GM23248 (cell line): ENCODE data around the gene ZNF575. TPM values are rescaled to one million over a fixed set of nuclear protein-coding genes. Genes with fewer than 3 reads are reported as not detected.
"Not testable (repeated sequence)": the region's sequence is repeated elsewhere in the genome, so short reads cannot be mapped to it uniquely, and the experiment has no call there.

Experiments used
- DNase-seq: peaks from one replicate; pipeline ENCODE4 v3.0.0-alpha.2; 2015
- H2AFZ ChIP-seq: fragments of 200-600 bp; sonication (generic); 2 replicates; pipeline ENCODE4 v1.6.1; 2016; ENCODE audit warnings: antibody characterized with exemption
- H3F3A ChIP-seq: fragments of 200-600 bp; sonication (generic); 2 replicates; pipeline ENCODE4 v1.6.1; 2016; ENCODE audit warnings: mild to moderate bottlenecking, antibody characterized with exemption, mixed run types; ENCODE audit not compliant: insufficient read depth
- H3K27ac ChIP-seq: fragments of 200-600 bp; sonication (generic); 2 replicates; pipeline ENCODE4 v1.5.1; 2016; ENCODE audit warnings: mild to moderate bottlenecking
- H3K27me3 ChIP-seq: fragments of 200-600 bp; sonication (generic); replicated peaks from 2 replicates; pipeline ENCODE4 v1.6.1; 2016; ENCODE audit warnings: mild to moderate bottlenecking; ENCODE audit not compliant: insufficient read depth
- H3K36me3 ChIP-seq: fragments of 200-600 bp; sonication (generic); 2 replicates; pipeline ENCODE4 v1.6.1; 2016; ENCODE audit warnings: low read depth, mild to moderate bottlenecking
- H3K4me1 ChIP-seq: fragments of 200-600 bp; sonication (generic); 2 replicates; pipeline ENCODE4 v1.6.1; 2016; ENCODE audit warnings: mild to moderate bottlenecking; ENCODE audit not compliant: insufficient read depth
- H3K4me2 ChIP-seq: fragments of 200-600 bp; sonication (generic); one replicate; pipeline ENCODE4 v1.6.1; 2016; ENCODE audit warnings: mild to moderate bottlenecking; ENCODE audit not compliant: unreplicated experiment
- H3K4me3 ChIP-seq: fragments of 200-600 bp; sonication (generic); 2 replicates; pipeline ENCODE4 v1.5.1; 2016; ENCODE audit warnings: mild to moderate bottlenecking
- H3K79me2 ChIP-seq: fragments of 200-600 bp; sonication (generic); 2 replicates; pipeline ENCODE4 v1.6.1; 2016; ENCODE audit warnings: mild to moderate bottlenecking; ENCODE audit not compliant: insufficient read depth
- H3K9ac ChIP-seq: fragments of 200-600 bp; sonication (generic); 2 replicates; pipeline ENCODE4 v1.6.1; 2016; ENCODE audit warnings: mild to moderate bottlenecking
- H3K9me2 ChIP-seq: fragments of 200-600 bp; sonication (generic); 2 replicates; pipeline ENCODE4 v1.6.1; 2016; ENCODE audit warnings: mixed run types, mild to moderate bottlenecking, moderate library complexity; ENCODE audit not compliant: insufficient read depth
- H3K9me3 ChIP-seq: fragments of 200-600 bp; sonication (generic); one replicate; pipeline ENCODE4 v1.6.1; 2017; ENCODE audit warnings: low read depth
- H4K20me1 ChIP-seq: fragments of 200-600 bp; sonication (generic); 2 replicates; pipeline ENCODE4 v1.6.0; 2016; ENCODE audit not compliant: insufficient read depth
- EZH2 ChIP-seq: fragments of 200-600 bp; sonication (generic); IDR thresholded peaks from 2 replicates; pipeline ENCODE4 v1.6.1; 2018; ENCODE audit warnings: antibody characterized with exemption, mild to moderate bottlenecking; ENCODE audit not compliant: insufficient read depth, poor library complexity, severe bottlenecking
- EZH2phosphoT487 ChIP-seq: fragments of 200-600 bp; sonication (generic); IDR thresholded peaks from 2 replicates; pipeline ENCODE4 v1.6.1; 2018; ENCODE audit warnings: antibody characterized with exemption, moderate library complexity, mild to moderate bottlenecking, low read depth; ENCODE audit not compliant: insufficient read depth
- WGBS, 2 experiments: methylation state at CpG; one replicate each; pipeline ENCODE4 v1.1.6; 2015 to 2017; ENCODE audit warnings: low lambda C conversion rate in 2 of 2, low coverage in 1 of 2; ENCODE audit errors: missing lambda C conversion rate in 2 of 2; 5-methylcytosine and 5-hydroxymethylcytosine counted together
- in situ Hi-C: fragments of 300-500 bp; cut with MboI; formaldehyde crosslinking; loops from 2 replicates; pipeline ENCODE4 v1.15.0; 2020
- polyA plus RNA-seq: library from polyadenylated mRNA; unstranded; fragments of >200 nt; fragmentation: Nextera tagmentation; extraction: Ambion mirVana; gene quantifications from 2 replicates; pipeline ENCODE4 v1.2.1, GENCODE V29; 2016
- total RNA-seq: library from RNA; depleted of rRNA; stranded (reverse); fragments of >200 nt; shearing (Covaris generic); gene quantifications from 2 replicates; pipeline ENCODE4 v1.2.3, GENCODE V29; 2014

ZNF575 gene
- total and polyA plus RNA-seq, 2 experiments from 2014 or later = 0.22 to 3.1 TPM

DNA sequence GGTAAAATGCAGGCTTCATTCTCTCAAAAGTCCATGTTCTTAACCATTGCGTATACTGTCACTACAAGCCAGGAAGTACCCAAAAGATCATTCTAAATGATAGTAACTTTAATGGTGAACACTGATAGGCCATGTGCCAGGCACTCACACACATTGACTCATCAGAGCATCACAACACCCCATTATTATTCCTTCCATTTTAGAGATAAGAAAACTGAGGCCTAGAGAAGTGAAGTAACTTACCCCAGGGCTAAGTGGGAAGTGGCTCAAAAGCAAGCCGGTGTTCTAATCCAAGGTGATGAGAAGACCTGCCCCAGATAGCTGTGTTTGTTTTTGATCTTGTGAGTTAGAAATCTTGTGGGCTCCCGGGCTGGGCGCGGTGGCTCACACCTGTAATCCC is 27.0 kb upstream of the ZNF575 start:
- no peak for TF ChIP-seq EZH2
- no peak for TF ChIP-seq EZH2phosphoT487
- peaks cover 24% of the 10 kb centered on the region; the same call in 1 of the 2 replicates for H3K36me3 ChIP-seq
- H3K27ac ChIP-seq = no peak overlapping the region
- H3K4me1 ChIP-seq = no peaks in the 10 kb centered on the region
- H3K27me3 ChIP-seq = no peaks in the 10 kb centered on the region
- no peak overlapping the region for H2AFZ ChIP-seq
- in situ Hi-C loops = no loop called here
- H3F3A ChIP-seq = peaks cover 22% of the 10 kb centered on the region
- H4K20me1 ChIP-seq = no peaks in the 10 kb centered on the region
- H3K9ac ChIP-seq = no peak overlapping the region
- no peaks in the 10 kb centered on the region for H3K79me2 ChIP-seq
- H3K9me3 ChIP-seq = no peaks in the 10 kb centered on the region
- no peak for DNase-seq
- no peaks in the 10 kb centered on the region for H3K9me2 ChIP-seq
- no peak overlapping the region for H3K4me2 ChIP-seq
- no peak overlapping the region for H3K4me3 ChIP-seq
- 98% methylated on average over 5 of the region's 5 CpGs for WGBS, 2 experiments

DNA sequence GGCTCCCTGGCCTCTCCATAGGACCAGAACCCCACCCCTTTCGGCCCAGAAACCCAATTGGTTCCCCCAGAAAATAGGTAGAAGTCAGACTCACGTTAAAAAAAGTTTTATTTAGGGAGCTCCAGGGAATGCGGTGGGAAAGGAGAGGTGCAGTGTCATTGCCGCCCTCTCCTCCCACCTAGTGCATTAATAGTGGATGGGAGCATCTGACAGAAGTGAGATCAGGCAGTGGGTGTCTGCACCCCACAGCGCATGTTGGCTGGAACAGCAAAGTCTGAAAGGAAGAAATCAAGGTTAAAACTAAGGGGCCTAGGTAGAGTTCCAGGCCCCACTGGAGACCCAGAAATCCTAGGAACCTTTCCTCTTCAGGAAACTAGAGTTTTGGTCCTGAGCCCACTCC is 26.4 kb upstream of the ZNF575 start:
- Histone ChIP-seq H3K9me2 (no peaks in the 10 kb centered on the region), H3K4me3 (no peak overlapping the region), H3K79me2 (no peaks in the 10 kb centered on the region), H3K9ac (no peak overlapping the region), H3K27ac (no peak overlapping the region), H3K36me3 (peaks cover 28% of the 10 kb centered on the region; the same call in 1 of the 2 replicates), H3K9me3 (no peaks in the 10 kb centered on the region), H3K4me2 (no peak overlapping the region), H3K27me3 (no peaks in the 10 kb centered on the region), H3F3A (peaks cover 22% of the 10 kb centered on the region), H4K20me1 (no peaks in the 10 kb centered on the region), H2AFZ (no peak overlapping the region), H3K4me1 (no peaks in the 10 kb centered on the region)
- WGBS, 2 experiments = 75 to 88% methylated on average over 5 of the region's 5 CpGs
- TF ChIP-seq EZH2 = no peak
- TF ChIP-seq EZH2phosphoT487 = no peak
- in situ Hi-C loops = no loop called here
- DNase-seq = no peak

DNA sequence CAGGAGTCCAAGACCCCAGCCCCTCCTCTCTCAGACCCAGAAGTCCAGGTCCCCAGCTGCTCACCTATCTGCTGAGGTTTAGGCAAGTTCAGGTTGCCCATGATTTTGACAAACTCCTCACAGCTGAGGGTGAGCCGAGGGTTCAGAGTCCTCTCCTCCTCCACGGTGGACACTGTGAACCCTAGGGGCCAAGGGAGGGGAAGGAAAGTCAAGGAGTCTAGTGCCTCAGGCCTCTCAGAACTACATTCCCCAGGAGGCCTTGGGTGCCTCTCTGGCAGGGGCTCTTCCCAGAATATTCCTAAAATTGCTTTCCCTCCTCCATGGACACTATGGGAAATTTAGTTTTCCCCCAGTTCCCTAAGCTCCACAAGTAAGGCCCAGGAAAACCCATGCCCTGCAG is 25.1 kb upstream of the ZNF575 start:
- no peak overlapping the region for H2AFZ ChIP-seq
- H3K27ac ChIP-seq = no peak overlapping the region
- H3K79me2 ChIP-seq = no peaks in the 10 kb centered on the region
- H3K9ac ChIP-seq = no peak overlapping the region
- H3K9me2 ChIP-seq = no peaks in the 10 kb centered on the region
- no peak overlapping the region for H3K4me2 ChIP-seq
- in situ Hi-C loops = no loop called here
- peaks cover 22% of the 10 kb centered on the region for H3F3A ChIP-seq
- H3K4me3 ChIP-seq = no peak overlapping the region
- H3K9me3 ChIP-seq = no peaks in the 10 kb centered on the region
- H4K20me1 ChIP-seq = no peaks in the 10 kb centered on the region
- no peaks in the 10 kb centered on the region for H3K27me3 ChIP-seq
- 82 to 86% methylated on average over 2 of the region's 2 CpGs for WGBS, 2 experiments
- H3K4me1 ChIP-seq = no peaks in the 10 kb centered on the region
- TF ChIP-seq EZH2 (no peak), EZH2phosphoT487 (no peak)
- peaks cover 28% of the 10 kb centered on the region; the same call in 1 of the 2 replicates for H3K36me3 ChIP-seq
- DNase-seq = no peak

DNA sequence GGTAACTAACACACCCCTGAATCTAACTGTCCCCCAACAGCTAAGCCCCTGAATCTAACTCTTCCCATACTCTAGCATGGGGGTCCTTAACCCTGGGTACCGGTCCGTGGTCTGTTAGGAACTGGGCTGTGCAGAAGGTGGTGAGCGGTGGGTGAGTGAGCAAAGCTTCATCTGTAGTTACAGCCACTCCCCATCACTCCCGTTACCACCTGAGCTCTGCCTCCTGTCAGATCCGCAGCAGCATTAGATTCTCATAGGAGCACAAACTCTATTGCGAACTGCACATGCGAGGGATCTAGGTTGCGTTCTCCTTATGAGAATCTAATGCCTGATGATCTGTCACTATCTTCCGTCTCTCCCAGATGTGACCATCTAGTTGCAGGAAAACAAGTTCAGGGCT is 22.3 kb upstream of the ZNF575 start:
- no peak overlapping the region for H2AFZ ChIP-seq
- no peak for DNase-seq
- no peaks in the 10 kb centered on the region for H3K27me3 ChIP-seq
- H3K9ac ChIP-seq = no peak overlapping the region
- H3K27ac ChIP-seq = no peak overlapping the region
- no peak overlapping the region for H3K4me2 ChIP-seq
- no peaks in the 10 kb centered on the region for H3K9me2 ChIP-seq
- peaks cover 14% of the 10 kb centered on the region for H3F3A ChIP-seq
- no peaks in the 10 kb centered on the region for H3K4me1 ChIP-seq
- H3K4me3 ChIP-seq = no peak overlapping the region
- peaks cover 7% of the 10 kb centered on the region for H3K79me2 ChIP-seq
- WGBS, 2 experiments = 86 to 87% methylated on average over 9 of the region's 9 CpGs
- H3K9me3 ChIP-seq = no peaks in the 10 kb centered on the region
- H4K20me1 ChIP-seq = no peaks in the 10 kb centered on the region
- in situ Hi-C loops = no loop called here
- TF ChIP-seq EZH2 (no peak), EZH2phosphoT487 (no peak)
- peaks cover 40% of the 10 kb centered on the region for H3K36me3 ChIP-seq

DNA sequence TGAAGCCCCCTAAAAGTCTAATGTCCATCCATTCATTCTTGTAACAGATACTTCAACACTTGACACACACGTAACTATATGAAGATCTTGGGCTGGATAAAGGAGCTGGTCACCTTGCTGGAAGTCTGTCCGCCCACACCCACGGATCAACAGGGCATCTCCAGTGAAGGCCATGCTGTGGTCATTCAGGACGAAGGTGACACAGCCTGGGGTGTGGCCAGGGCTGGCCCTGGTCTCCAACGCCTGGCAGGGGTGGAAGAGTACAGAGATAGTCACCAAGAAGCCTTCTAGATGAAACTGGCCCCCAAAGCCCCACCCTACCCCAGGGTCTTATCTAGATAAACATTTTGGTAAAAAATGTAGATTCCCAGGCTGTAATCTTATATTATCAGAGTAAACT is 21.7 kb upstream of the ZNF575 start:
- WGBS, 2 experiments = 93 to 96% methylated on average over 5 of the region's 5 CpGs
- H4K20me1 ChIP-seq = no peaks in the 10 kb centered on the region
- H3K36me3 ChIP-seq = peaks cover 38% of the 10 kb centered on the region
- no peak for DNase-seq
- no peak overlapping the region for H3K4me3 ChIP-seq
- H3K27me3 ChIP-seq = no peaks in the 10 kb centered on the region
- no peak overlapping the region for H3K4me2 ChIP-seq
- H2AFZ ChIP-seq = no peak overlapping the region
- peaks cover 8% of the 10 kb centered on the region; the same call in 1 of the 2 replicates for H3F3A ChIP-seq
- no peaks in the 10 kb centered on the region for H3K9me3 ChIP-seq
- no peaks in the 10 kb centered on the region for H3K9me2 ChIP-seq
- TF ChIP-seq EZH2 = no peak
- TF ChIP-seq EZH2phosphoT487 = no peak
- H3K27ac ChIP-seq = no peak overlapping the region
- in situ Hi-C loops = no loop called here
- H3K9ac ChIP-seq = no peak overlapping the region
- H3K79me2 ChIP-seq = peaks cover 14% of the 10 kb centered on the region
- H3K4me1 ChIP-seq = no peaks in the 10 kb centered on the region

DNA sequence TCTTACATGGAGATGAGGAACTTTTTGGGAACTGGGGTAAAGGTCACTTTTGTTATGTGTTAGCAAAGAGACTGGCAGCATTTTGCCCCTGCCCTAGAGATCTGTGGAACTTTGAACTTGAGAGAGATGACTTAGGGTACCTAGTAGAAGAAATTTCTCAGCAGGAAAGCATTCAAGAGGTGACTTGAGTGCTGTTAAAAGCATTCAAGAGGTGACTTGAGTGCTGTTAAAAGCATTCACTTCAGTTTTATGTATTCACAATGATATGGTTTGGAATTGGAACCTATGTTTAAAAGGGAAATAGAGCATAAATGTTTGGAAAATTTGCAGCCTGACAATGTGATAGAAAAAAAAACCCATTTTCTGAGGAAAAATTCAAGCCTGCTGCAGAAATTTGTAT is 20.6 kb upstream of the ZNF575 start:
- peaks cover 38% of the 10 kb centered on the region for H3K36me3 ChIP-seq
- H3K79me2 ChIP-seq = peaks cover 24% of the 10 kb centered on the region
- H3K9me2 ChIP-seq, H3F3A ChIP-seq, H4K20me1 ChIP-seq, H3K27me3 ChIP-seq, H3K9me3 ChIP-seq, DNase-seq, H3K27ac ChIP-seq, H3K4me3 ChIP-seq, H3K4me2 ChIP-seq, in situ Hi-C loops, H3K4me1 ChIP-seq, H3K9ac ChIP-seq, H2AFZ ChIP-seq: not testable (repeated sequence)
